ENCODE results near the gene IKZF4.

- no peak for TF ChIP-seq POLR2A (IDR thresholded peaks at IDR 0.05)
- no peak for TF ChIP-seq CTCF (IDR thresholded peaks at IDR 0.05)
These were observed 3.7 kb upstream of the IKZF4 start for GRCh38 chr12:56017181-56017580.
